HT1080 (cell line): ENCODE results near the gene SLC6A17. TPM values are rescaled to one million over a fixed set of nuclear protein-coding genes. Genes with fewer than 3 reads are reported as not detected.

Source experiments
- DNase-seq: peaks from one replicate; pipeline ENCODE4 v3.0.0-alpha.2; 2015; ENCODE audit warnings: low read depth
- polyA plus RNA-seq, 2 experiments: library from polyadenylated mRNA; depleted of rRNA; stranded (reverse); fragments of >200 nt; gene quantifications; 2 replicates each; pipeline ENCODE4 v1.2.3, GENCODE V29; 2015
- total RNA-seq: library from RNA; depleted of rRNA; stranded (reverse); fragments of >200 nt; shearing (Covaris generic); gene quantifications from 2 replicates; pipeline ENCODE4 v1.2.3, GENCODE V29; 2014; rRNA removed

The SLC6A17 gene
- total RNA-seq, result not detected in 2 replicates
- 0.02 and 0.05 TPM in 2 replicates for polyA plus RNA-seq (2015; cell fraction: cytosol; rRNA removed)
- 0.05 TPM in 2 replicates for polyA plus RNA-seq (2015; cell fraction: nucleus; rRNA removed)

GRCh38 chr1:110150330-110151174 is at the start of gene SLC6A17:
SLC6A17 (plus strand) TSS chr1:110150494; CDS start chr1:110166930, 16,436 bp downstream.
- DNase-seq, result no peak

- DNase-seq, result no peak
Observed at GRCh38 chr1:110102081-110102480, 48.2 kb upstream of the SLC6A17 start.

- peak; percentile 75 for DNase-seq
Observed at GRCh38 chr1:110106013-110106941, 44.0 kb upstream of the SLC6A17 start.

GRCh38 chr1:110107867-110108469 is 42.3 kb upstream of the SLC6A17 start:
- DNase-seq, result no peak

- DNase-seq, result no peak
Observed at GRCh38 chr1:110111081-110111480, 39.2 kb upstream of the SLC6A17 start.

- no peak for DNase-seq
Observed at GRCh38 chr1:110112143-110112542, 38.2 kb upstream of the SLC6A17 start, which contains the start of gene UBL4B. UBL4B (plus strand) TSS chr1:110112443; CDS start chr1:110112535, 92 bp downstream.

- no peak for DNase-seq
Observed at GRCh38 chr1:110112656-110113055, 37.6 kb upstream of the SLC6A17 start.

- DNase-seq, result no peak
Observed at GRCh38 chr1:110113551-110113950, 36.7 kb upstream of the SLC6A17 start.

- no peak for DNase-seq
Observed at GRCh38 chr1:110114173-110114572, 36.1 kb upstream of the SLC6A17 start.

- DNase-seq, result no peak
Observed at GRCh38 chr1:110114784-110115183, 35.5 kb upstream of the SLC6A17 start.

GRCh38 chr1:110118636-110119396 is 31.5 kb upstream of the SLC6A17 start:
- no peak for DNase-seq

GRCh38 chr1:110119843-110120242 is 30.5 kb upstream of the SLC6A17 start:
- no peak for DNase-seq

GRCh38 chr1:110120960-110121561 is 29.2 kb upstream of the SLC6A17 start:
- no peak for DNase-seq

- DNase-seq, result no peak
Observed at GRCh38 chr1:110123224-110123623, 27.1 kb upstream of the SLC6A17 start.

GRCh38 chr1:110125810-110126209 is 24.5 kb upstream of the SLC6A17 start:
- DNase-seq, result no peak

- DNase-seq, result no peak
Observed at GRCh38 chr1:110130113-110130591, 20.1 kb upstream of the SLC6A17 start.

GRCh38 chr1:110130989-110131388 is 19.3 kb upstream of the SLC6A17 start:
- DNase-seq, result no peak

GRCh38 chr1:110132682-110133081 is 17.6 kb upstream of the SLC6A17 start:
- no peak for DNase-seq

GRCh38 chr1:110133436-110133835 is 16.9 kb upstream of the SLC6A17 start:
- no peak for DNase-seq

GRCh38 chr1:110134050-110134595 is 16.2 kb upstream of the SLC6A17 start:
- DNase-seq, result no peak
